GM21528 (cell line): ENCODE data around the gene FGGY.

Source experiments
- ATAC-seq: cut with Tn5 transposase; IDR thresholded peaks from one replicate; pipeline ENCODE4 v1.9.1; 2021; ENCODE audit warnings: mild to moderate bottlenecking, moderate library complexity; ENCODE audit not compliant: unreplicated experiment, low FRiP score

FGGY gene

GRCh38 chr1:59686574-59686973 is 389.7 kb downstream of the FGGY start:
- ATAC-seq, result no peak

- no peak for ATAC-seq
These were observed 390.2 kb downstream of the FGGY start for GRCh38 chr1:59687081-59687480.

GRCh38 chr1:59688976-59689375 is 392.1 kb downstream of the FGGY start:
- ATAC-seq, result no peak

GRCh38 chr1:59689730-59690129 is 392.8 kb downstream of the FGGY start:
- ATAC-seq, result no peak

- no peak for ATAC-seq
These were observed 393.5 kb downstream of the FGGY start for GRCh38 chr1:59690171-59690930.

GRCh38 chr1:59691261-59691660 is 394.4 kb downstream of the FGGY start:
- ATAC-seq, result no peak

GRCh38 chr1:59692591-59692990 is 395.7 kb downstream of the FGGY start:
- no peak for ATAC-seq

GRCh38 chr1:59693406-59693805 is 396.5 kb downstream of the FGGY start:
- ATAC-seq, result no peak

GRCh38 chr1:59695252-59695651 is 398.4 kb downstream of the FGGY start:
- no peak for ATAC-seq

- no peak for ATAC-seq
These were observed 399.7 kb downstream of the FGGY start for GRCh38 chr1:59696421-59697115.

- no peak for ATAC-seq
These were observed 400.4 kb downstream of the FGGY start for GRCh38 chr1:59697150-59697800.

GRCh38 chr1:59698386-59698785 is 401.5 kb downstream of the FGGY start:
- no peak for ATAC-seq

GRCh38 chr1:59699227-59699847 is 402.4 kb downstream of the FGGY start:
- no peak for ATAC-seq

GRCh38 chr1:59701376-59701775 is 404.5 kb downstream of the FGGY start:
- no peak for ATAC-seq

GRCh38 chr1:59703226-59703917 is 406.5 kb downstream of the FGGY start:
- no peak for ATAC-seq

- no peak for ATAC-seq
These were observed 407.1 kb downstream of the FGGY start for GRCh38 chr1:59703918-59704378.

GRCh38 chr1:59704716-59705115 is 407.8 kb downstream of the FGGY start:
- ATAC-seq, result no peak

GRCh38 chr1:59705466-59706302 is 408.8 kb downstream of the FGGY start:
- no peak for ATAC-seq

GRCh38 chr1:59706303-59706599 is 409.4 kb downstream of the FGGY start:
- no peak for ATAC-seq
